Body of pancreas (tissue), 4 donors: ENCODE measurements around the gene SWI5. TPM values are rescaled to one million over a fixed set of nuclear protein-coding genes. Genes with fewer than 3 reads are reported as not detected.
A peak's percentile ranks its signal among the peaks of the same experiment; 100 is the strongest.

Source experiments
- ATAC-seq: fragments of 150-250 bp; one replicate; pipeline ENCODE4 v1.9.1; 2016
- DNase-seq, 4 donors: peaks; one replicate each; pipeline ENCODE4 v3.0.0-alpha.2; 2019
- H3K27ac ChIP-seq, 4 donors: fragments of 200-600 bp; sonication (generic); 1 replicate in 3 of 4; 2 replicates in 1 of 4; pipeline versions ENCODE4 v1.5.1 to v1.6.1; 2016 to 2019; ENCODE audit warnings: mild to moderate bottlenecking in 1 of 4, mixed read lengths in 1 of 4, moderate library complexity in 1 of 4
- H3K27me3 ChIP-seq, 2 donors: fragments of 200-600 bp; sonication (generic); one replicate each; pipeline ENCODE4 v1.6.0; 2016; ENCODE audit warnings: mild to moderate bottlenecking in 1 of 2
- H3K36me3 ChIP-seq, 2 donors: fragments of 200-600 bp; sonication (generic); replicated peaks in 1 of 2; 2 replicates each; pipeline ENCODE4 v1.5.1; 2016; ENCODE audit warnings: low read depth in 2 of 2; ENCODE audit not compliant: insufficient read depth in 1 of 2
- H3K4me1 ChIP-seq: fragments of 200-600 bp; sonication (generic); one replicate; pipeline ENCODE4 v1.6.0; 2016
- H3K4me3 ChIP-seq, 2 donors: fragments of 200-600 bp; sonication (generic); 1 replicate in 1 of 2; 2 replicates in 1 of 2; pipeline ENCODE4 v1.5.1; 2016 to 2019
- H3K9me3 ChIP-seq, 3 donors: fragments of 200-600 bp; sonication (generic); 1 replicate in 2 of 3; 2 replicates in 1 of 3; pipeline ENCODE4 v1.5.1; 2016
- CTCF ChIP-seq, 7 experiments: fragments of 450-650 bp in 4 of 7; fragments of 200-600 bp in 3 of 7; sonication (generic) in 3 of 7; IDR thresholded peaks; one replicate each; pipeline ENCODE4 v1.5.1; 2016 to 2019; ENCODE audit warnings: antibody characterized with exemption in 7 of 7
- POLR2A ChIP-seq, 3 donors: fragments of 450-650 bp; IDR thresholded peaks; one replicate each; pipeline ENCODE4 v1.6.1; 2016; ENCODE audit warnings: antibody characterized with exemption in 3 of 3, mild to moderate bottlenecking in 2 of 3
- WGBS, 2 donors: methylation state at CpG; one replicate each; pipeline ENCODE4 v1.1.5; 2017; 5-methylcytosine and 5-hydroxymethylcytosine counted together
- intact Hi-C: fragments of 100-400 bp; cut with DNase I; formaldehyde crosslinking; loops from one replicate; pipeline ENCODE4 v1.15.1; 2023
- total RNA-seq, 2 donors: library from RNA; depleted of rRNA; stranded (reverse); fragments of >200 nt; gene quantifications; one replicate each; pipeline ENCODE4 v1.1.0, GENCODE V29; 2016

Gene SWI5
- total RNA-seq, 2 donors from 2014 or later: 14.5 to 20.1 TPM

GRCh38 chr9:128244091-128244836 is 31.8 kb upstream of the SWI5 start:
- Histone ChIP-seq H3K27ac (no peak overlapping the region), H3K9me3 (no peaks in the 10 kb centered on the region), H3K36me3 (no peaks in the 10 kb centered on the region), H3K4me3 (no peak overlapping the region), H3K4me1 (no peaks in the 10 kb centered on the region), H3K27me3 (no peaks in the 10 kb centered on the region)
- intact Hi-C loops: no loop called here
- peak; percentile 3 for ATAC-seq
- 58 to 65% methylated on average over 13 of the region's 13 CpGs for WGBS, 2 donors
- DNase-seq: no peak
- TF ChIP-seq CTCF (IDR thresholded peaks at IDR 0.05) (no peak), POLR2A (IDR thresholded peaks at IDR 0.05) (no peak)

DNA sequence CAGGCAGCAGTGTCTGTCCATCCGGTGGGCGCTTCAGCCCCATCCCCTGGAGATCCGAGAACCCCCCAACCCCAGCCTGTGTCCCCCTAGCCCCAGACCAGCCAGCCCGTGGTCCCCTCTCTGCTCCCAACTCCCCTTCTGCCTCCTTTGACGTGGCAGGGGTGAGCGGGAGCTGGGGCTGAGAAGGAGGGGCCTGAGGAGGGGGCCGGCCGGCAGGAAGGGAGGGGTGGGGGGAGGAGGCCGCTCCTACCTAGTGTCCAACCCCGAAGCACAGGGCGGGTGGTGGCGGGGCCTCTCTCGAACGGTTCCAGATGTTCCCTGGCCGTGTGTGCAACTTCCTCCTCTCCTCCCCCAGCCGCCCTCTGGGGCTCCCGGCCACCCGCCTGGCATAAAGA is 31.2 kb upstream of the SWI5 start:
- DNase-seq: peak in 3 of 4 donors; percentile 35 to 62 (median 47)
- Histone ChIP-seq H3K4me3 (no peak overlapping the region), H3K27ac (no peak overlapping the region), H3K9me3 (no peaks in the 10 kb centered on the region), H3K36me3 (no peaks in the 10 kb centered on the region), H3K4me1 (peaks cover 2% of the 10 kb centered on the region), H3K27me3 (no peaks in the 10 kb centered on the region)
- TF ChIP-seq POLR2A (IDR thresholded peaks at IDR 0.05) (peak in 1 of 3 donors; percentile 24), CTCF (IDR thresholded peaks at IDR 0.05) (no peak)
- peak; percentile 47 for ATAC-seq
- WGBS, 2 donors: 20 to 32% methylated on average over 1 to 16 of the region's 18 CpGs
- intact Hi-C loops: no loop called here

GRCh38 chr9:128245421-128246151 is 30.5 kb upstream of the SWI5 start:
- Histone ChIP-seq H3K36me3 (no peaks in the 10 kb centered on the region), H3K4me1 (peaks cover 7% of the 10 kb centered on the region), H3K27ac (no peak overlapping the region), H3K4me3 (no peak overlapping the region), H3K9me3 (no peaks in the 10 kb centered on the region), H3K27me3 (no peaks in the 10 kb centered on the region)
- intact Hi-C loops: no loop called here
- 60 to 67% methylated on average over 4 to 13 of the region's 13 CpGs for WGBS, 2 donors
- TF ChIP-seq CTCF (IDR thresholded peaks at IDR 0.05) (no peak), POLR2A (IDR thresholded peaks at IDR 0.05) (no peak)
- ATAC-seq: no peak
- DNase-seq: peak in 1 of 4 donors; percentile 23

- intact Hi-C loops: no loop called here
- ATAC-seq (no peak), DNase-seq (no peak)
- no peak overlapping the region for H3K27ac ChIP-seq
- WGBS, 2 donors: 65 to 75% methylated on average over 2 of the region's 2 CpGs
- no peaks in the 10 kb centered on the region for H3K36me3 ChIP-seq
- H3K4me3 ChIP-seq: no peak overlapping the region
- TF ChIP-seq CTCF (IDR thresholded peaks at IDR 0.05) (no peak), POLR2A (IDR thresholded peaks at IDR 0.05) (no peak)
- H3K9me3 ChIP-seq: no peaks in the 10 kb centered on the region
- H3K4me1 ChIP-seq: peaks cover 15% of the 10 kb centered on the region
- H3K27me3 ChIP-seq: no peaks in the 10 kb centered on the region
Measured at GRCh38 chr9:128246471-128246870, 29.6 kb upstream of the SWI5 start.
